Suprapubic skin (tissue), 4 donors: Measurements from ENCODE around the gene VPS41. TPM values are rescaled to one million over a fixed set of nuclear protein-coding genes. Genes with fewer than 3 reads are reported as not detected.

Experiments used
- DNase-seq, 2 donors: peaks; one replicate each; pipeline ENCODE4 v3.0.0-alpha.2; 2019; ENCODE audit warnings: low spot score in 2 of 2
- H3K27ac ChIP-seq: fragments of 200-600 bp; sonication (generic); one replicate; pipeline ENCODE4 v1.5.1; 2019
- H3K27me3 ChIP-seq: fragments of 200-600 bp; sonication (generic); one replicate; pipeline ENCODE4 v1.5.1; 2019
- H3K36me3 ChIP-seq: fragments of 200-600 bp; sonication (generic); one replicate; pipeline ENCODE4 v1.5.1; 2019
- H3K4me1 ChIP-seq: fragments of 200-600 bp; sonication (generic); one replicate; pipeline ENCODE4 v1.5.1; 2019
- H3K4me3 ChIP-seq: fragments of 200-600 bp; sonication (generic); one replicate; pipeline ENCODE4 v1.5.1; 2019; ENCODE audit warnings: mild to moderate bottlenecking
- H3K9me3 ChIP-seq: fragments of 200-600 bp; sonication (generic); one replicate; pipeline ENCODE4 v1.5.1; 2019
- EP300 ChIP-seq: sonication (generic); formaldehyde crosslinking; IDR thresholded peaks from one replicate; pipeline ENCODE4 v1.6.1; 2017; ENCODE audit warnings: antibody characterized with exemption
- POLR2A ChIP-seq, 2 donors: fragments of 450-650 bp; IDR thresholded peaks; one replicate each; pipeline ENCODE4 v1.6.1; 2017; ENCODE audit warnings: antibody characterized with exemption in 2 of 2, mild to moderate bottlenecking in 2 of 2, moderate library complexity in 2 of 2
- POLR2AphosphoS5 ChIP-seq, 3 donors: sonication (generic); formaldehyde crosslinking; IDR thresholded peaks; one replicate each; pipeline ENCODE4 v1.6.1; 2017; ENCODE audit warnings: antibody characterized with exemption in 3 of 3
- WGBS: methylation state at CpG from one replicate; pipeline ENCODE4 v1.1.5; 2018; 5-methylcytosine and 5-hydroxymethylcytosine counted together
- total RNA-seq, 4 donors: library from RNA; depleted of rRNA; stranded (reverse); fragments of >200 nt; gene quantifications; one replicate each; pipeline ENCODE4 v1.1.0, GENCODE V29; 2016
- TF ChIP-seq, protein P1 (sequence below), 2 donors: fragments of 200-600 bp in 1 of 2; fragments of 450-650 bp in 1 of 2; sonication (generic) in 1 of 2; IDR thresholded peaks; one replicate each; pipeline ENCODE4 v1.5.1; 2016 to 2019; ENCODE audit warnings: antibody characterized with exemption in 2 of 2, mild to moderate bottlenecking in 1 of 2, moderate library complexity in 1 of 2

The VPS41 gene
- total RNA-seq, 4 donors from 2014 or later: 28.6 to 65.5 (median 38.1) TPM

DNA sequence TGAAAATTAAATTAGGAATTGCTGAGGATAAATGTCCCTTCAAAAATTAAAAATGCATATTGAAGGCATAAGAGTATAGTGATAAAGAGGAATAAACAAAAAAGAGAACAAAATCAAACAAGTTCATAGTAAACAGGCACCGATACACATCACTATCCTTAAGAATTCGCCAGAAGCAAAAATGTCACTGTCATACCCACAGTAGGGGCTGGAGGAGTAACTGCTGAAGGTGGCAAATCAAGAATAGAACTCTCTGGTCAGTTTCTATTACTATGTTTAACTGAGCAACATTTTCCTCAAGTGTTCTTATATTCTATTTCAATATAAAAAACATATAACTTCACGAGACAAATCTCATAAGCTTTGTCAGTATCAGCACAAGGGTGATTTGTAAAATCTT lies 84.0 kb downstream of the VPS41 start:
- Histone ChIP-seq H3K36me3 (peaks cover 3% of the 10 kb centered on the region), H3K9me3 (no peaks in the 10 kb centered on the region), H3K27me3 (no peaks in the 10 kb centered on the region), H3K4me1 (peaks cover 9% of the 10 kb centered on the region), H3K27ac (no peak overlapping the region), H3K4me3 (no peak overlapping the region)
- 92% methylated on average over 3 of the region's 3 CpGs for WGBS
- TF ChIP-seq POLR2AphosphoS5 (IDR thresholded peaks at IDR 0.05) (no peak), POLR2A (IDR thresholded peaks at IDR 0.05) (no peak), EP300 (no peak)
- TF ChIP-seq, protein P1, sequence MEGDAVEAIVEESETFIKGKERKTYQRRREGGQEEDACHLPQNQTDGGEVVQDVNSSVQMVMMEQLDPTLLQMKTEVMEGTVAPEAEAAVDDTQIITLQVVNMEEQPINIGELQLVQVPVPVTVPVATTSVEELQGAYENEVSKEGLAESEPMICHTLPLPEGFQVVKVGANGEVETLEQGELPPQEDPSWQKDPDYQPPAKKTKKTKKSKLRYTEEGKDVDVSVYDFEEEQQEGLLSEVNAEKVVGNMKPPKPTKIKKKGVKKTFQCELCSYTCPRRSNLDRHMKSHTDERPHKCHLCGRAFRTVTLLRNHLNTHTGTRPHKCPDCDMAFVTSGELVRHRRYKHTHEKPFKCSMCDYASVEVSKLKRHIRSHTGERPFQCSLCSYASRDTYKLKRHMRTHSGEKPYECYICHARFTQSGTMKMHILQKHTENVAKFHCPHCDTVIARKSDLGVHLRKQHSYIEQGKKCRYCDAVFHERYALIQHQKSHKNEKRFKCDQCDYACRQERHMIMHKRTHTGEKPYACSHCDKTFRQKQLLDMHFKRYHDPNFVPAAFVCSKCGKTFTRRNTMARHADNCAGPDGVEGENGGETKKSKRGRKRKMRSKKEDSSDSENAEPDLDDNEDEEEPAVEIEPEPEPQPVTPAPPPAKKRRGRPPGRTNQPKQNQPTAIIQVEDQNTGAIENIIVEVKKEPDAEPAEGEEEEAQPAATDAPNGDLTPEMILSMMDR (IDR thresholded peaks at IDR 0.05): no peak
- no peak for DNase-seq

DNA sequence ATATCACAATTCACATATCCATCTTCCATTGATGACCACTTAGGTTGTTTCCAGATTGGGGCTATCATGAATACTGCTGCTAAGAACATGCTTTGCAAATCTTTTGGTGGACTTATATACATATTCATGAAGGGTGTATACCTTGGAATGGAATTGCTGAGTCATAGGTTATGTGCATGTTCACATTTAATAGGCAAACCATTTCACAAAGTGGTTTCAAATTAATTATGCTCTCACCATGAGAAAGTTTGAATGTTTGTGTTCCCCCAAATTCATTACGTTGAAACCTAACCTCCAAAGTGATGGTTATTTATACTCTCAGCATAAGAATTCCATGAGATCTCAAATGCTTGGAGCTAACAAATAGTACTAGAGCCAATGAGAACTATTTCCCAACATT lies 86.4 kb downstream of the VPS41 start:
- TF ChIP-seq POLR2AphosphoS5 (IDR thresholded peaks at IDR 0.05): no peak
- TF ChIP-seq EP300: no peak
- TF ChIP-seq, protein P1 (IDR thresholded peaks at IDR 0.05): no peak
- TF ChIP-seq POLR2A (IDR thresholded peaks at IDR 0.05): no peak
- Histone ChIP-seq H3K4me3 (no peak overlapping the region), H3K27ac (no peak overlapping the region), H3K9me3 (no peaks in the 10 kb centered on the region), H3K36me3 (peaks cover 11% of the 10 kb centered on the region), H3K27me3 (no peaks in the 10 kb centered on the region), H3K4me1 (peaks cover 9% of the 10 kb centered on the region)
- DNase-seq: no peak
- 92% methylated on average over 1 of the region's 1 CpG for WGBS

DNA sequence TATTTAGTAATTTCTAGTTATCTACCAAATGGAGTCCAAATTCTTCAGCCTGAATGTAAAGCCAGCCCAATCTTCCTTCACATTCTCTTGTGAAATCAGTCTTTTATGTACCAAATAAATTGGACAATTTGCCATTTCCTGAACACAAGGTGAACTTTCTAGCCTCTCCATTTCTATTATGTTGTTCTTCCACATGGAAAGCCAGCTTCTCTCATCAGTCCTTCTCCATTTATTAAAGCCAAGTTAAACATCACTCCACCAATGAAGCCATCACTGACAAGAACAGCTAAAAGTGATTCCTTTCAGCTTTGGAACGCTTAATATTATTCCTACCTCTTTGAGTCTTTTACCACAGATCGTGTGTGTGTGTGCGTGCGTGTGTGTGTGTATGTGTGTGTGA lies 88.4 kb downstream of the VPS41 start:
- no peak overlapping the region for H3K27ac ChIP-seq
- DNase-seq: no peak
- H3K36me3 ChIP-seq: peaks cover 18% of the 10 kb centered on the region
- no peaks in the 10 kb centered on the region for H3K27me3 ChIP-seq
- TF ChIP-seq EP300 (no peak), POLR2AphosphoS5 (IDR thresholded peaks at IDR 0.05) (no peak), POLR2A (IDR thresholded peaks at IDR 0.05) (no peak)
- TF ChIP-seq, protein P1 (IDR thresholded peaks at IDR 0.05): no peak
- 90% methylated on average over 4 of the region's 4 CpGs for WGBS
- H3K9me3 ChIP-seq: no peaks in the 10 kb centered on the region
- no peak overlapping the region for H3K4me3 ChIP-seq
- H3K4me1 ChIP-seq: peaks cover 2% of the 10 kb centered on the region

DNA sequence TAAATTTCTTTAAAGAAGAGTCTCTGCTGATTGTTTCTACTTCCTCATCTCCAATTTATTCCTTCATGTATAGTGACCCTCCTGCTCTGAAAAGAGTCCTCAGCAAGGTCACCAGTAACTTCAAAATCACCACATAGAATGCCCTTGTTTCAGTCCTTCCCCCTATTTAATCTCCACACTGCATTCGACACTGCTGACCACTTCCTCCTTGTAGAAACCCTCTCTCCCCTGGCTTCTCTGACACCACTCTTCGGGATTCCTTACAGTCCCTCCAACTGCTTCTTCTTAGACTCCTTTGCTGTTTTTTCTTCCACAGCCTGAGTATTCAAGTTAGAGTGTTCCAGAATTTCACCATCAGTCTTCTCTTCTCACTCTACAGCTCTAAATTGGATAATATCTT lies 89.5 kb downstream of the VPS41 start:
- H3K4me1 ChIP-seq: no peaks in the 10 kb centered on the region
- DNase-seq: no peak
- no peak for TF ChIP-seq POLR2AphosphoS5 (IDR thresholded peaks at IDR 0.05)
- no peak for TF ChIP-seq EP300
- no peak for TF ChIP-seq POLR2A (IDR thresholded peaks at IDR 0.05)
- TF ChIP-seq, protein P1 (IDR thresholded peaks at IDR 0.05): no peak
- peaks cover 19% of the 10 kb centered on the region for H3K36me3 ChIP-seq
- H3K9me3 ChIP-seq: no peaks in the 10 kb centered on the region
- WGBS: 82% methylated on average over 2 of the region's 2 CpGs
- H3K4me3 ChIP-seq: no peak overlapping the region
- H3K27me3 ChIP-seq: no peaks in the 10 kb centered on the region
- H3K27ac ChIP-seq: no peak overlapping the region

DNA sequence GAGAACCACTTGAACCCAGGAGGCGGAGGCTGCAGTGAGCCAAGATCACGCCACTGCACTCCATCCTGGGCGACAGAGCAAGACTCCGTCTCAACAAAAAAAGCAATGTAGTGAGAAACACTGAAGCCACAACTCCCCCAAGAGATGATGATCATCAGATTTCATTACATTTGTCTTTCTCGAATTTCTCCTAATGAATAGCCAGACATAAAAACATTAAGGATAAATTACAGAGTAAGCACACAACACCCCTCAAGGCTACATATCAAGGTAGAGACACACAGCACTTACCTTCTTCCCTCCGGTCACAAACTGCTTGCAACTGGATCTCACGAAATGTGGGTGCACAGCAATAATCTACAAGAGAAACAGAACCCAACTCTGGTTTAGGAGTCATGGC lies 91.5 kb downstream of the VPS41 start:
- TF ChIP-seq, protein P1 (IDR thresholded peaks at IDR 0.05): no peak
- TF ChIP-seq POLR2A (IDR thresholded peaks at IDR 0.05) (no peak), POLR2AphosphoS5 (IDR thresholded peaks at IDR 0.05) (no peak), EP300 (no peak)
- Histone ChIP-seq H3K27me3 (no peaks in the 10 kb centered on the region), H3K4me3 (no peak overlapping the region), H3K9me3 (no peaks in the 10 kb centered on the region), H3K36me3 (peaks cover 18% of the 10 kb centered on the region), H3K27ac (no peak overlapping the region), H3K4me1 (no peaks in the 10 kb centered on the region)
- WGBS: 95% methylated on average over 7 of the region's 7 CpGs
- no peak for DNase-seq
